ENCODE results near the gene HSPB6. TPM values are rescaled to one million over a fixed set of nuclear protein-coding genes. Genes with fewer than 3 reads are reported as not detected.

The HSPB6 gene
- total RNA-seq, 1 experiment from 2014 or later = 0.48 TPM

DNA sequence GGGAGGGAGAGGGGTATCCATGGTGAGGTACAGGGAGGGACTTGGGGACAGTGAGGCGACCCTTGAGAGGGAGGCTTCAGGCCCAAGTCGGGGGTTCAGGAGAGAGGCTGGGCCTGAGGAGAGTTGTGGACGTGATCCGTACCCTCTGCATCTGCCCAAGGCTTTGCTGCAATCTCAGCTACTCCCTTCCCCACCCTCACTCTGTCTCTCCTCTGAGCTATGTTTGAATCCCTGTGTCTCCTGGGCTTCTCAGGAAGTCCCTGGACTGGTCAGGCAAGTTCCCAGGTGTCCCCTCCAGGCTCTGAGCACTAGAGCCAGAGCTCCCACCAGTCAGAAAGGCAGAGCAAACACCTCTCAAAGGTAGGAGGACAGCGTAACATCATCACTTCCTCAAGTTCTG is 6.7 kb downstream of the HSPB6 start:
- peaks cover 2% of the 10 kb centered on the region for H3K27me3 ChIP-seq (ENCODE audit: control insufficient read depth, insufficient read depth, low read length)
- no peak overlapping the region for H3K4me3 ChIP-seq (ENCODE audit: insufficient read depth, low read depth, low read length)
- no peak for DNase-seq
- peaks cover 1% of the 10 kb centered on the region; the same call in 1 of the 2 replicates for H3K36me3 ChIP-seq (replicated peaks; ENCODE audit: control insufficient read depth, insufficient read depth, low read length)

DNA sequence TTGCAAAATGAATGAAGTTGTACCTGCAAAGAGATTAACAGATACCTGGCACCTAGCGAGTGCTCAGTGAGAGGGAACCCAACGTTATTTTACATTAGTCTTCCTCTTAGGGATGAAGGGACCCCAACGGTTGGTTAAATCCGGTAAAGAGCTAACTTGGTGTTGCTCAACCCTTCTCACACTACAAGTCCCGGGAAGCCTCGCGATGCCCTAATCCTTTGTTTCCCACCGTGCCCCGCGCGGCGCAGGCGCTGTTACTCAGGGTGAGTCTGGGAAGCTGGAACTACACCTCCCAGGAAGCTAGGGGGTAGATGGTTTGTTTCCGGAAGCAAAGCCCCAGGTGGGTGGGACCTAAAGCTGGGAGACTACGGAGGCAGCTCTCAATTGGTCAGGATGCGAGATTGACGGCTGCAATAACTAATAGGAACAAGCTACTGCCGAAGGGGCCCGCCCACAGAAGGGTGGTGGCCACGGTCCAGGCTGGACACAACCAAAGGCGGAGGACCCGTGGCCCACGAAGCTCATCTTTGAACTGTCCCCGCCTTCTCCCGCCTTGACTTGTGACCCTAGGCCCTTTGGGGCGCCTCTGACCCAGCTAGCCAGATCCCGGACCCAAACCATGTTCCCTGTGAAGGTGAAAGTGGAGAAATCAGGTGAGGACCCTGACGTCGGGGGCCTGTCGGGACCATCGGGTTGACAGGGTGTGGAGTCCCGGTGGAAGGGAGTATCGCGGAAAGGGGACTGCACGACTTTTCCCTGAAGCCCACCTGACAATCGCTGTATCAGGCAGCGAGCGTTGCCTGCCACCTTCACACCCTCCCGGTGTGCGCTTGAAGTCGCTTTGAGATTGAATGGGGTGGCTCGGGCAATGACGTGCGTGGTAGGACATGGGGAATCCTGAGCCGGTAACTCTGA is 8.5 kb downstream of the HSPB6 start, which contains the start of gene LIN37:
Gene LIN37, plus strand, starts transcription at position 471 of the 915 bp plus-strand sequence. Its CDS starts 149 bp downstream, at position 620.
- H3K4me3 ChIP-seq (ENCODE audit: insufficient read depth, low read depth, low read length) = peak within 1 kb of the TSS; percentile 79
- no peaks in the 10 kb centered on the region for H3K27me3 ChIP-seq (ENCODE audit: control insufficient read depth, insufficient read depth, low read length)
- peak; percentile 96 for DNase-seq
- peaks cover 1% of the 10 kb centered on the region; the same call in 1 of the 2 replicates for H3K36me3 ChIP-seq (replicated peaks; ENCODE audit: control insufficient read depth, insufficient read depth, low read length)

DNA sequence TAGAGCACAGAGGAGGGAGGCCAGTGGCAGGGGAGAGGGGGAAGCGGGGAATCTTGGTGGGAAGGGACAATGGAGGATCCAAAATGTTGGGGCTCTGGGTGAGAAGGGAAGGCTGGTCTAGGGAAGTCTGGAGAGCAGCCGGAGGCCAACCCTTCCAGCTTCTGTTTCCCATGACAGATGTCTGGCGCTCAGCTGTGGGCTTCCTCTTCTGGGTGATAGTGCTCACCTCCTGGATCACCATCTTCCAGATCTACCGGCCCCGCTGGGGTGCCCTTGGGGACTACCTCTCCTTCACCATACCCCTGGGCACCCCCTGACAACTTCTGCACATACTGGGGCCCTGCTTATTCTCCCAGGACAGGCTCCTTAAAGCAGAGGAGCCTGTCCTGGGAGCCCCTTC is 10.3 kb downstream of the HSPB6 start:
- Histone ChIP-seq H3K27me3 (ENCODE audit: control insufficient read depth, insufficient read depth, low read length) (no peaks in the 10 kb centered on the region), H3K36me3 (replicated peaks; ENCODE audit: control insufficient read depth, insufficient read depth, low read length) (peaks cover 1% of the 10 kb centered on the region), H3K4me3 (ENCODE audit: insufficient read depth, low read depth, low read length) (no peak overlapping the region)
- DNase-seq = no peak

DNA sequence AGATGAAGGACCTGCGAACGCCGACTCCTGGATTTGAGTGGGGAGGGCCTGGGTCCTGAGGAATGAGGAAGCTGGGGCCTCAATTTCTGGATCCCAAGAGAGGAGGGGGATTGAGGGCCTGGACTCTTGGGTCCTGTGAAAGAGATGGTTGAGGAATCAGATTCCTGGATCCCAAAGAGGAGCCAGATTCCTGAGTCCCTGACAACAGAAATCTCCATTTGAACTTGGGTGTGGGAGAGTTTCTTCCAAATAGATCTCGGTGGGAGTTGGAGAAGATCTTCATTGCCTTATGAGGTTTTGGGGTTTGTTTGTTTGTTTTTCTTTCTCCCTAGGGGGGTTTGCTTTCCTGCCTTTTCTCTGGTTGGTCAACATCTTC is 10.8 kb downstream of the HSPB6 start:
- DNase-seq = no peak
- H3K4me3 ChIP-seq (ENCODE audit: insufficient read depth, low read depth, low read length) = peak overlapping the region; percentile 79
- H3K36me3 ChIP-seq (replicated peaks; ENCODE audit: control insufficient read depth, insufficient read depth, low read length) = peaks cover 1% of the 10 kb centered on the region
- no peaks in the 10 kb centered on the region for H3K27me3 ChIP-seq (ENCODE audit: control insufficient read depth, insufficient read depth, low read length)

DNA sequence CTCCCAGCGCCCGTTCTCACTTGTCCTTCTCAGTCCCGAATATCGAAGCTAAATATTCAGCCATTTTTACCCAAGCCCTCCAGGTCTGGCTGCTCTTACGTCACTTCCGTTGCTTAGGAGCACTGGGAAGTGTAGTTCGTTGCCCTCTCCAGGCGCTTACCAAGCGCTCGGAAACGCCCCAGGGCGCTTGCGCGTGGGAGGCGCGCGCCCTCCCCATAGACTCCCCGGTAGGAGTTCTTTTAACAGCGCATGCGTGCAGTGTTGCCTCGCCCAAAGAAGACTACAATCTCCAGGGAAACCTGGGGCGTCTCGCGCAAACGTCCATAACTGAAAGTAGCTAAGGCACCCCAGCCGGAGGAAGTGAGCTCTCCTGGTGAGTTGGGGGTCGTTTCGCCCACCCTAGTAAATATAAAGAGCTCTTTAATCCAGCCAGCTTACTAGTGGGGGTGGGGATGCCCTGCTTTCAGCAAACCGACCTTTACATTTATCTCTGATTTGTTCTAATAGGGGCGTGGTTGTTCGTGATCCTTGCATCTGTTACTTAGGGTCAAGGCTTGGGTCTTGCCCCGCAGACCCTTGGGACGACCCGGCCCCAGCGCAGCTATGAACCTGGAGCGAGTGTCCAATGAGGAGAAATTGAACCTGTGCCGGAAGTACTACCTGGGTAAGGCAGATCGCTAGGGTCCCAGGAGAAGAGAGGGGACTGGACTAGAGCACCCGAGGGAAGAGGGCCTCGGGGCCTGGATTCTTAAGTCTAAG is 11.3 kb downstream of the HSPB6 start, which contains the start of the genes PSENEN and U2AF1L4:
Gene PSENEN, plus strand, starts transcription at position 324 of the 759 bp plus-strand sequence. Its CDS starts 280 bp downstream, at position 604.
Gene U2AF1L4, minus strand, starts transcription at position 91 of the 759 bp plus-strand sequence. Its CDS starts 27 bp downstream, at position 64.
- peak; percentile 95 for DNase-seq
- Histone ChIP-seq H3K4me3 (ENCODE audit: insufficient read depth, low read depth, low read length) (peak within 1 kb of the TSS; percentile 79), H3K36me3 (replicated peaks; ENCODE audit: control insufficient read depth, insufficient read depth, low read length) (peaks cover 1% of the 10 kb centered on the region), H3K27me3 (ENCODE audit: control insufficient read depth, insufficient read depth, low read length) (no peaks in the 10 kb centered on the region)

DNA sequence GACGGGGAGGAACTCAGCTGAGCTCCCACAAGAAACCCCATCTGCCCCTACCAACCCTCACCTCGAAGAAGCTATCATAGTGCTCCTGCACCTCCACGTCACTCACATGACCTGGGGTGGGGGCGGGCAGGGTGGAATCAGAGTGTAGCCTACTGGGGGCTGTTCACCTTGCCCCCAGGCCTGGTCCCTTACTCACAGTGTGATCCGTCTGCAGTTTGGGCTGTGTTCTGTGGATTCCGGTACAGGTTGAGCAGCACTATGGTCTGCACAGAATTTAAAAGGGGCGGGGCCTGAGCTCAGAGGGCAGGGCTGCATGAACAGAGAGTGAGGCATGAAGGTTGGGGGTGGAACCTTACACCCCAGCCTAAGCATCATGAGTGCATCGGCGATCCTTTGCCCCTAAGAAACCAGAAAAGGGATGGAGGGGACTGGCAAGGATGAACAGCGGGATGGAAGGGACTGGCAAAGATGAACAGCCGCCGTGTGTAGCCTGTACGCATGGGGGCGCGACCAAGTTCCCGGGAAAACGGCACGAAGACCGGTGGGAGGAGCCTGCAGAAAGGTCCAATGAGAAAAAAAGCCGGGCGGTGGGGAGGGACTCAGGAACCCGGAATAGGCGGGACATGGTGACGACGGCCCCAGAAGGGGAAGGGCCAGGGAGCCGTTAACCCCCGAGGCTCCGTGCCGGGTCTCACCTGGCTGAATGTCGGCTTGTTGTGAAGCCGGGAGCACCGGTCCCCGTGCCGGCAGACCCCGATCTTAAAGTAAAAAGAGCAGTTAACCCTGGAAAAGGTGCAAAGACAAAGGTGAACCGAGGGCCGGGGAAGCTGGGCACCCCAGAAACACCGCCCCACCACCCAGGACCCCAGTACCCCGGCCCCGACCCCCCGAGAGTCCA is 12.2 kb downstream of the HSPB6 start:
- Histone ChIP-seq H3K27me3 (ENCODE audit: control insufficient read depth, insufficient read depth, low read length) (no peaks in the 10 kb centered on the region), H3K36me3 (replicated peaks; ENCODE audit: control insufficient read depth, insufficient read depth, low read length) (peaks cover 1% of the 10 kb centered on the region), H3K4me3 (ENCODE audit: insufficient read depth, low read depth, low read length) (peak overlapping the region; percentile 69)
- DNase-seq = peak; percentile 92

DNA sequence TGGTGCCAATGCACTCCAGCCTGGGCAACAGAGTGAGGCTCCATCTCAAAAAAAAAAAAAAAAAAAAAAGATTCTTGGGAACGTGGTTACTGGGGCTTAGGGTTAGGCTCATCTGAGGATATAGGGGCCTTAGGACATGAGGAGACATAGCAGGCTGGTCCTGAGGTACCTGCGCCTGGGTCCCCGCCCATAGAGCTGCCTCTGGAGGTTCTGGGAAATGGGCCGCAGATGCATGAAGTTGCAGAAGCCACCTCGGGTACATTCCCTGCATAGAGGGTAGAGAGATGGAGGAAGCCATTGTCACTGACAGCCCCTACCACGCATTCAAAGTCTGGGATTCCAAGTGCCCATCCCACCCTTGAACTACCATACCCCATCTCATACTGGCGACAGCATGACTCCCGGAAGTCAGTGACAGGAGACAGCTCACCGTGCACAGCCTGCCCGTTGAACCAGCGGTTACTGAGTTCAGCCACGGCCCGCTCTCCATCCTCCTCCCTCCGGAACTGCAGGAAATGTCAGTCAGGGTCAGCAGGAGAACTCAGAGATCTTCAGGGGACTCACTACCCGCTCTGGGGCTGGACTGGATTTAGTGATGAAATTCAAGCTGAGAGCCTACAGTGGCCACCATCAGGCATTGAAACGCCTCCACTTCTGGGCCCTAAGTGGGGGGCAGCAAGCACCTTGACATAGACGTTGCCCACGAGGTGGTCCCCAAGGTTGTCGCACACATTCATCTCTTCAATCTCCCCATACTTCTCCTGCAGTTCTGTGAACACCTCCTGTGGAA is 13.0 kb downstream of the HSPB6 start:
- Histone ChIP-seq H3K4me3 (ENCODE audit: insufficient read depth, low read depth, low read length) (no peak overlapping the region), H3K27me3 (ENCODE audit: control insufficient read depth, insufficient read depth, low read length) (no peaks in the 10 kb centered on the region), H3K36me3 (replicated peaks; ENCODE audit: control insufficient read depth, insufficient read depth, low read length) (peaks cover 2% of the 10 kb centered on the region)
- DNase-seq = no peak

DNA sequence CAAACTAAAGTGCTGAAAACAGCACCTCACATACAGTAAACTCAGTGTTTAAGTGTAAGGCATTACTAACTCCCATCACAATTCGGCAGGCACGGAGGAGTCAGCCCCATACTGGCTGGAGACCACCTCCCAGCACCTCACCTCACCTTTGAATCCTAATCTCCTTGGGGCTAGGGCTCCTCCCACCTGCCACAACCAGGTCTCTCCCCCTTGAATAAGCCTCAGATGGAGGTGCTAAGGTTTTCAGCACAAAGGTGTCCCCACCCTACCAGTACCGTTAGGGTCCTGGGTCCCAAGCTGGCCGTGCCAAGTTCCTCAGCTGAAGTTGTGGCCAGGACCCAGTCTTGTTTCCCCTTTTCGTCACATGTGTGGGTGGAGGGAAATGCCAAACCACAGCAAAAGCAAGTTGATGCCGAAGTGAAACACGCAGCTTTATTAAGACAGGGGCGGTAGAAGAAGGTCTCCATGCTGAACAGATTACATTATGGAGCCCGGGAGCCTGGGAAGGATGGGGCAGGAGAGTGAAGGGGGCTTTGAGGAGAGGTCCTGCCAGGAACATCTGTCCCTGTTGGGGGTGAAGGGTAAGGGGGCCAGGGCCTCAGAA is 14.6 kb downstream of the HSPB6 start, which contains the start of gene IGFLR1:
Gene IGFLR1, minus strand, starts transcription at position 332 of the 604 bp plus-strand sequence. CDS start 1,272 bp downstream, outside the sequence.
- Histone ChIP-seq H3K36me3 (replicated peaks; ENCODE audit: control insufficient read depth, insufficient read depth, low read length) (peaks cover 10% of the 10 kb centered on the region), H3K4me3 (ENCODE audit: insufficient read depth, low read depth, low read length) (peak within 1 kb of the TSS; percentile 61)

DNA sequence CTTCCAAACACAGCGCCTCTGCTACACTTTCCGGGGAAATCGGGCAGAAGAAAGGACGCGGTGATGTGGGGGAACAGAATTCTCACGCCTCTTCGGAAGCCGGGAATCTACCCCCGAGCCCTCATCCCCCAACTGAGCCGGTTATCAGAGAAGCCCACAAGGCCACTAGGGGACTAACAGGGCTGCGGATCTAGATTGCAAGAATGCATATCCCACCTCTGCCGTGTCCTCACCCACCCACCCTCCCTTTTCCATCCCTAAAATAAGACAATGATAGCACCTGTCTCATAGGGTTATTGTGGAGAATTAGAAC is 15.7 kb downstream of the HSPB6 start:
- Histone ChIP-seq H3K4me3 (ENCODE audit: insufficient read depth, low read depth, low read length) (peak overlapping the region; percentile 61), H3K36me3 (replicated peaks; ENCODE audit: control insufficient read depth, insufficient read depth, low read length) (peaks cover 16% of the 10 kb centered on the region), H3K27me3 (ENCODE audit: control insufficient read depth, insufficient read depth, low read length) (no peaks in the 10 kb centered on the region)
- no peak for DNase-seq

More for the DNA sequence above, 14.6 kb downstream of the HSPB6 start, which contains the start of gene IGFLR1:
- H3K27me3 ChIP-seq (ENCODE audit: control insufficient read depth, insufficient read depth, low read length) = no peaks in the 10 kb centered on the region
- DNase-seq = no peak

DNA sequence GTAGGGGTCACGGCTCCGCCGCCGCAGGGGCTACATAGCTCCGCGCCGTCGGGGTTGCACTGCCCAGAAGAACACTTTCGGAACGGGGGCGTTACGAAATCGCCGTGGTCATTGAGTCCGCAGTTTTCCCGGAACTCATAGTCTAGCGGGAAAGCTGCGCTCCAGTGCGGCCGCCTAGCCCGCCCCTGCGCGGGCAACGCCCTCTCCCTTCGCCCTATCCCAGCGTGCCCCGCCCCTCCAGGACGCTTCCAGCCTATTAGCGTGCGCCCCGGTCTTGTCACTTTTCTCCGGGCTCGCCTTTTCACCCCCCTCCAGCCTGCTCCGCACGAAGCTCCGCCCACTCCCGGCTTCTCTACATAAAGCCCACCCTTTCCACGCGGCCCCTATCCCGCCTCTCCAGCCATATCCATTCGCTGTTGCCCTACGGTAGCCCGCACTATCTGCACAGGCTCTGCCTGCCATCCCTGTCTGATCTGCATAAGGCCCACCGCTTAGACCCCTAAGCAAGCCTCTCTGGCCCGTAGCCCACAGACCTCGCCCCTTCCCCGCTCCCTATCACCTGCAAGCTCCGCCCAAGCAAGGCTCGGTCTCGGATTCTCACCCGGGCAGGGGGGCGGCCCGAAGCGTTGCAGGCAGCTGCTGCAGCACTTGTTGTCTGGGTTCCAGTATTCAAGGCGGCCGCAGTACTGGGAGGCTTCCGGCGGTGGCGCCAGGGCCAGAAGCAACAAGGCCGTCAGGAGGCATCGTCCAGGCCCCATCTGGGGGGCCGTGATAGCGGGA is 16.2 kb downstream of the HSPB6 start:
- H3K36me3 ChIP-seq (replicated peaks; ENCODE audit: control insufficient read depth, insufficient read depth, low read length) = peaks cover 16% of the 10 kb centered on the region
- peak overlapping the region; percentile 69 for H3K4me3 ChIP-seq (ENCODE audit: insufficient read depth, low read depth, low read length)
- DNase-seq = peak; percentile 100
- H3K27me3 ChIP-seq (ENCODE audit: control insufficient read depth, insufficient read depth, low read length) = no peaks in the 10 kb centered on the region

DNA sequence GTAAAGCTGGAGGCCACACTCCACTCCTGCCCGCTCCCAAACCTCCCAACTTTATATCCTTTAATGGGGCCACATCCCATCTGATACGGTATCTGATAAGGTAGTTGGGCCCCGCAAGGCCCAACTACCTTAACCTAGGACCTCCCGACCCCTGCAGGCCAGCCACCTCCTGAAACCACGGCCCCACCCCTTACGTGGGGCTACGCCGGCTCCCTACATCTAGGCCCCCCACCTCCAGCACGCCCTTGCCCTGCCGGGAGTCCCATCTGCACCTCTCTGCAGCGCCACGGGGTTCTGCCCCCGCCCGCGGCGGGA is 16.8 kb downstream of the HSPB6 start:
- H3K4me3 ChIP-seq (ENCODE audit: insufficient read depth, low read depth, low read length) = peak overlapping the region; percentile 69
- peaks cover 21% of the 10 kb centered on the region for H3K36me3 ChIP-seq (replicated peaks; ENCODE audit: control insufficient read depth, insufficient read depth, low read length)
- no peaks in the 10 kb centered on the region for H3K27me3 ChIP-seq (ENCODE audit: control insufficient read depth, insufficient read depth, low read length)
- DNase-seq = no peak

DNA sequence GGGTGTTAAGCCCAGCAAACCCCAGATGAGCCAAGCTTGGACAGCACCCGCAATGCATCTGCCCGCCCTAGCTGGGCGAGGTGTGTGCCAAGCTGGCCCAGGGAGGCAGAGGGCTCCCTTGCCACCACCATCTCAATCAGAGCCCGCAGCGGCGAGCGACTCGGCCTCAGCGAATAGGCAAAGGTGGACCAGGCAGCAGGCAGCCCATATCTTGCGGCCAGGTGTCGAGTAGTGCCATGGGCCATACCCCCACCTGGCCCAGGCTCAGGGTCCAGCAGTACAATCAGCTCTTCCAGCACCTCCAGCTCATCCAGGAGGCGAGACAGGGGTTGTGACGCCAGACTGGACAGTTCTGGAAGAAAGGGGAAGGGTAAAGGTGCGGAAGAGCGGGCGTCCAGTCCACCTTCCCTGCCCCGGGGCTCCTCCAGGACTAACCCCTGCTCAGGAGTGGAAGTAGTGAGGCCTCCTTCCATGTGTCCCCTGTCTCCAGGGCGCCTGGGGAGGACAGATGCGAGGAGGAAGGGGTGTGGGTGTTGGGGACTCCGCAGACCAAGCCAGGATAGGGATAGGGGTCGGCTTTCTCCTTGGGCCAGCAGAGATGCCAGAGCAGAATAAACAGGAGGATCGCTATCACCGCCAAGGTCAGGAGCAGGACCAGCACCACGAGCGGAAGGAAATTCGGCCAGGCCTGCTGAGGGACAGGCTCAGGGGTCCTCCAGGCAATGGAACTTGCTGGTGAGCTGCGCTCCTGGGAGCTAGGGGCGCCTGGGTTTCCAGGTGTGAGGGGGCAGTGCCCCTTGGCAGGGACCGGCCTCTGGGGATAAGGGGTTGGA is 17.3 kb downstream of the HSPB6 start:
- peak; percentile 72 for DNase-seq
- H3K27me3 ChIP-seq (ENCODE audit: control insufficient read depth, insufficient read depth, low read length) = no peaks in the 10 kb centered on the region
- peaks cover 22% of the 10 kb centered on the region for H3K36me3 ChIP-seq (replicated peaks; ENCODE audit: control insufficient read depth, insufficient read depth, low read length)
- peak overlapping the region; percentile 69 for H3K4me3 ChIP-seq (ENCODE audit: insufficient read depth, low read depth, low read length)
